Measurements from ENCODE around the gene CXCL5.
"Not testable (repeated sequence)": the region's sequence is repeated elsewhere in the genome, so short reads cannot be mapped to it uniquely, and the experiment has no call there.

CXCL5 gene

DNA sequence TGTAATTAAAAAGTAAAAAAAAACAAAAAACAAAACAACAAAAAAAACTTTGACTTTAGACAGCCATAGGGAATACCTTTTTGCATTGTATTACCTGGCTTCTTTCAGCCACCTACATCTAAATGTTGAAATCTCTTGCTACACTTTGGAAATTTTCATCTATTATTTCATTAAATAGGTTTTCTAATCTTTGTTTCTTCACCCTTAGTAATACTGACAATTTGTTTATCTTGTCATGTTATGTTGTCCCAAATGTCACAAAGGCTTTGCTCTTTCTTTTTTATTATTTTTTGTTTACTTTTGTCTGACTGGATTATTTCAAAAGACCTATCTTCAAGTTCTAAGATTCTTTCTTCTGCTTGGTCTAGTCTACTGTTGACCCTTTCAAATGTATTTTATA, 24.1 kb downstream of the CXCL5 start:
- Histone ChIP-seq H3K4me1 (ENCODE audit: control insufficient read depth, insufficient read depth, low read length, poor library complexity, severe bottlenecking) (no peaks in the 10 kb centered on the region), H3K9me3 (ENCODE audit: control insufficient read depth, low read length) (no peaks in the 10 kb centered on the region), H3K27ac (ENCODE audit: low read depth, low read length, severe bottlenecking) (no peak overlapping the region), H3K4me3 (ENCODE audit: extremely low read depth, insufficient read depth, low read length, poor library complexity, severe bottlenecking) (no peak overlapping the region), H3K36me3 (ENCODE audit: control insufficient read depth, insufficient read depth, low read length) (no peaks in the 10 kb centered on the region)

DNA sequence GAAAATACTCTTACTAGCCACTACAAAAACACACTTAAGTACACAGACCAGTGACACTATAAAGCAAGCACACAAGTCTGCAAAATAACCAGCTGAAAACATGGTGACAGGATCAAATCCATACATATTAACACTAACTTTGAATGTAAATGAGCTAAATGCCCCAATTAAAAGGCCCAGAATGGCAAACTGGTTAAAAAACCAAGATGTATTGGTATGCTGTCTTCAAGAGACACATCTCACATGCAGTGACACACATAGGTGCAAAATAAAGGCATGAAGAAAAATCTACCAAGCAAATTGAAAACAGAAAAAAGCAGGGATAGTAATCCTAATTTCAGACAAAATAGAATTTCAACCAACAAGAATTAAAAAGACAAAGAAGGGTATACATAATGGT, 27.5 kb downstream of the CXCL5 start:
- H3K27ac ChIP-seq (ENCODE audit: low read depth, low read length, severe bottlenecking): no peak overlapping the region
- H3K36me3 ChIP-seq (ENCODE audit: control insufficient read depth, insufficient read depth, low read length): no peaks in the 10 kb centered on the region
- no peak overlapping the region for H3K4me3 ChIP-seq (ENCODE audit: extremely low read depth, insufficient read depth, low read length, poor library complexity, severe bottlenecking)
- no peaks in the 10 kb centered on the region for H3K9me3 ChIP-seq (ENCODE audit: control insufficient read depth, low read length)
- H3K4me1 ChIP-seq (ENCODE audit: control insufficient read depth, insufficient read depth, low read length, poor library complexity, severe bottlenecking): no peaks in the 10 kb centered on the region

DNA sequence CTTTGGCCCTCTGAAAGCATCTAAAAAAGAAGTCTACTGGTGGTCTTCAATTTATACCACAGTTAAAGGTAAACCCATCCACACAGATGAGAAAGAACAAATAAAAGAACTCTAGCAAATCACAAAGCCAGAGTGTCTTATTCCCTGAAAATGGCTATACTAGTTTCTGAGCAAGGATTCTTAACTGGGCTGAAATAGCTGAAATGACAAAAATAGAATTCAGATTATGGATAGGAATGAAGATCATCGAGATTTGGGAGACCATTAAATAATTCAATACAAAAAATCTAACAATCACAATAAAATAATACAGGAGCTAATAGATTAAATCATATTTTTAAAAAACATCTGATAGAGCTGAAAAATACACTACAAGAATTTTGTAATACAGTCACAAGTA, 28.5 kb downstream of the CXCL5 start:
- Histone ChIP-seq H3K4me1 (ENCODE audit: control insufficient read depth, insufficient read depth, low read length, poor library complexity, severe bottlenecking) (no peaks in the 10 kb centered on the region), H3K36me3 (ENCODE audit: control insufficient read depth, insufficient read depth, low read length) (no peaks in the 10 kb centered on the region), H3K27ac (ENCODE audit: low read depth, low read length, severe bottlenecking) (no peak overlapping the region), H3K9me3 (ENCODE audit: control insufficient read depth, low read length) (no peaks in the 10 kb centered on the region), H3K4me3 (ENCODE audit: extremely low read depth, insufficient read depth, low read length, poor library complexity, severe bottlenecking) (no peak overlapping the region)
- no CpG with 5 or more reads among the region's 1 CpG for WGBS, 2 experiments (ENCODE audit: insufficient coverage in 2 of 2)

DNA sequence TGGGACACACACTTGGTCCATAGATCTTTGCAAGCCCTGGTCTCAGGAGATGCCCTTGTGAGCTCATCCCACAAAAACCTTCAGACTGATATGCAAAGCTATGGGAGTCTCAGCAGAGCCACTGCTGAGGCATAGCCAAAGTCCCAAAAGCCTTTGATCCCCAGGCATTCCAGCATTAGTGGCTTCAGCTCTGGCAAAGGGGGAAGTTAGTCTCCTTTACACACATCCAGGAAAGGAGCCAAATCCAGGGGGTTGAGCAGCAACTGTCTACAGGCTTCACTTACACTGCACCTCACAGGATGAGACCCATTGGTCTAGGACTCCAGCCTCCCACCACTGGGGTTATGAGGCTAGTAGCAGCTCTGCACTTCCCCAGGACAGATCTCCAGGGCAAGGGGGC, 30.6 kb downstream of the CXCL5 start:
- Histone ChIP-seq H3K4me1 (ENCODE audit: control insufficient read depth, insufficient read depth, low read length, poor library complexity, severe bottlenecking) (no peaks in the 10 kb centered on the region), H3K27ac (ENCODE audit: low read depth, low read length, severe bottlenecking) (no peak overlapping the region)

DNA sequence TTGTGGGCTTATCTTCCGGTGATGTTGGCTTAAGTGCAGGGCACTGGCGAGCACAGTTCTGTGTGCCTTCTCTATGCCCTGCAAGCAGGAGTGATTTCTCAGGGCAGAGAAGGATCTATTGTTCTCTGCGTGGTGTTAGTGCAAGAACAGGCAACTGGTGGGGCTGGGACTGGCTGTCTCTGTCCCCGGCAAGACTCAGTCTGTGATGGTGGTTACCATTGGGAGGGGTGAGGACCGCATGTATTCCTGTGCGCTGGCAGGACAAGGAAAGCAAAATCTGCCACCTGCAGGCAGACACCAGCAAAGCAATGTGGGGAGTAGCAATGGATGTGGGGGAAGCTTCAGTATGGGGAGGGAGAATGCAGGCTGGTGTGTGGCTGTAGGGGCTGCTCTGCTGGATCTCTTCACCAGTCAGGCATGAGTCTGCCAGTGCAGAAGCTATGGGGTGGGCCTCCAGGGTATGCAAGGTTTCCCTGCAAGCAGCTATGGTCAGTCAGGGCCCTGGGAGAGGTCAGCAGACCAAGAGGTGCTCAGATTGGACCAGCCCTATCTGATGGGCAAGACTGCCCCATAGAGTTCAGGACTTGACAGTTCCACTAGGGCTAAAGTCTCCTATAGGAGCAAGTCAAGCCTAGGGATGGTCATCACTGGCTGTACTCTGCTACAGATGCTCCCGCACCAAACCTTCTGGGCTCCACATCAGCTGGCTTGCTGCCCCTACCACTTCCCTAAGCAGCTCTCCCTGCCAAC, 33.4 kb downstream of the CXCL5 start:
- Histone ChIP-seq H3K36me3 (ENCODE audit: control insufficient read depth, insufficient read depth, low read length) (no peaks in the 10 kb centered on the region), H3K9me3 (ENCODE audit: control insufficient read depth, low read length) (peaks cover 4% of the 10 kb centered on the region), H3K27ac (ENCODE audit: low read depth, low read length, severe bottlenecking) (no peak overlapping the region)

More for the DNA sequence above, 30.6 kb downstream of the CXCL5 start:
- Histone ChIP-seq H3K4me3 (ENCODE audit: extremely low read depth, insufficient read depth, low read length, poor library complexity, severe bottlenecking) (no peak overlapping the region), H3K36me3 (ENCODE audit: control insufficient read depth, insufficient read depth, low read length) (no peaks in the 10 kb centered on the region), H3K9me3 (ENCODE audit: control insufficient read depth, low read length) (no peaks in the 10 kb centered on the region)

DNA sequence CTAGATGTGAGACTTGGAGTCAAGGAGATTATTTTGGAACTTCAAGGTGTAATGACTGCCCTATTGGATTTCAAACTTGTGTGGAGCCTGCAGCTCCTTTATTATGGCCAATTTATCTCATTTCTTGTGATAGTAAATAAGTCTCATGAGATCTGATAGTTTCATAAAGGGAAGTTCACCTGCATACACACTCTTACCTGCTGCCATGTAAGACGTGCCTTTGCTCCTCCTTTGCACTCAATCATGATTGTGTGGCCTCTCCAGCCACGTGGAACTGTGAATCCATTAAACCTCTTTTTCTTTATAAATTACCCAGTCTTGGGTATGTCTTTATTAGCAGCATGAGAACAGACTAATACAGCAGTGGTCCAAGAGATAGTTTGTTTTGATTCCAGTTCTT, 35.8 kb downstream of the CXCL5 start:
- H3K4me3 ChIP-seq (ENCODE audit: extremely low read depth, insufficient read depth, low read length, poor library complexity, severe bottlenecking): no peak overlapping the region
- peaks cover 4% of the 10 kb centered on the region for H3K9me3 ChIP-seq (ENCODE audit: control insufficient read depth, low read length)

More for the DNA sequence above, 33.4 kb downstream of the CXCL5 start:
- 49 to 78% methylated on average over 2 to 5 of the region's 7 CpGs for WGBS, 2 experiments (ENCODE audit: insufficient coverage in 2 of 2)
- Histone ChIP-seq H3K4me3 (ENCODE audit: extremely low read depth, insufficient read depth, low read length, poor library complexity, severe bottlenecking) (no peak overlapping the region), H3K4me1 (ENCODE audit: control insufficient read depth, insufficient read depth, low read length, poor library complexity, severe bottlenecking) (no peaks in the 10 kb centered on the region)

DNA sequence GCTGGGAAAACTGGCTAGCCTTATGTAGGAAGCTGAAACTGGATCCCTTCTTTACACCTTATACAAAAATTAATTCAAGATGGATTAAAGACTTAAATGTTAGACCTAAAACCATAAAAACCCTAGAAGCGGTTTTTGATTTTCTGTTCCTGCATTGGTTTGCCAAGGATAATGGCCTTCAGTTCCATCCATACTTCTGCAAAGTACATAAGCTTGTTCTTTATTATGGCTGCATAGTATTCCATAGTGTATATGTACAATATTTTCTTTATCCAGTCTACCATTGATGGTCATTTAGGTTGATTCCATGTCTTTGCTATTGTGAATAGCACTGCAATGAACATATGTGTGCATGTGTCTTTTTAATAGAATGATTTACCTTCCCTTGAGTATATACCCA, 39.4 kb downstream of the CXCL5 start:
- not testable (repeated sequence) for H3K36me3 ChIP-seq (ENCODE audit: control insufficient read depth, insufficient read depth, low read length); H3K4me3 ChIP-seq (ENCODE audit: extremely low read depth, insufficient read depth, low read length, poor library complexity, severe bottlenecking); H3K9me3 ChIP-seq (ENCODE audit: control insufficient read depth, low read length); H3K27ac ChIP-seq (ENCODE audit: low read depth, low read length, severe bottlenecking); H3K4me1 ChIP-seq (ENCODE audit: control insufficient read depth, insufficient read depth, low read length, poor library complexity, severe bottlenecking)
- WGBS, 2 experiments (ENCODE audit: insufficient coverage in 2 of 2): no CpG with 5 or more reads among the region's 1 CpG

More for the DNA sequence above, 35.8 kb downstream of the CXCL5 start:
- Histone ChIP-seq H3K27ac (ENCODE audit: low read depth, low read length, severe bottlenecking) (no peak overlapping the region), H3K4me1 (ENCODE audit: control insufficient read depth, insufficient read depth, low read length, poor library complexity, severe bottlenecking) (no peaks in the 10 kb centered on the region), H3K36me3 (ENCODE audit: control insufficient read depth, insufficient read depth, low read length) (no peaks in the 10 kb centered on the region)
- 83 to 86% methylated on average over 1 of the region's 2 CpGs for WGBS, 2 experiments (ENCODE audit: insufficient coverage in 2 of 2)

DNA sequence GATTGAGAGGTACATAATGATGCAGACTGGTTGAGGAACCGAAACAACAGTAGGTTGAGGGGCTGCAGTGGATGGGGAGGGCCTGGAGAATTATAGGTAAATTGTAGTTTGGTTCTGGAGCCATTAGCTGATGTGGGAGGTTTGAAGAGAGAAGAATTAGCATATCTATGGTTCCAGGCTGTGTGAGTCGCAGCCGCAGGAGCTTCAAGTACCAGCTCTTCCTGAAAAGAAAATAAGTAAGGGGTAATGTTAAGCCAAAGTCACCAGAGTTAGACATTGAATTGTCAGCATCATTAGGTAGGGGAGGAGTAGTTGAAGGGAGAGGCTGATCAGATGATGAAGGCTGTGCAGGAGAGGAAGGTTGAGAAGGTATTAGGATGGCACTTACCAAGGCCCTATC, 46.1 kb downstream of the CXCL5 start:
- Histone ChIP-seq H3K36me3 (ENCODE audit: control insufficient read depth, insufficient read depth, low read length) (no peaks in the 10 kb centered on the region), H3K4me1 (ENCODE audit: control insufficient read depth, insufficient read depth, low read length, poor library complexity, severe bottlenecking) (no peaks in the 10 kb centered on the region), H3K9me3 (ENCODE audit: control insufficient read depth, low read length) (no peaks in the 10 kb centered on the region), H3K4me3 (ENCODE audit: extremely low read depth, insufficient read depth, low read length, poor library complexity, severe bottlenecking) (no peak overlapping the region), H3K27ac (ENCODE audit: low read depth, low read length, severe bottlenecking) (no peak overlapping the region)
- WGBS, 2 experiments (ENCODE audit: insufficient coverage in 2 of 2): 77 to 94% methylated on average over 3 of the region's 3 CpGs

DNA sequence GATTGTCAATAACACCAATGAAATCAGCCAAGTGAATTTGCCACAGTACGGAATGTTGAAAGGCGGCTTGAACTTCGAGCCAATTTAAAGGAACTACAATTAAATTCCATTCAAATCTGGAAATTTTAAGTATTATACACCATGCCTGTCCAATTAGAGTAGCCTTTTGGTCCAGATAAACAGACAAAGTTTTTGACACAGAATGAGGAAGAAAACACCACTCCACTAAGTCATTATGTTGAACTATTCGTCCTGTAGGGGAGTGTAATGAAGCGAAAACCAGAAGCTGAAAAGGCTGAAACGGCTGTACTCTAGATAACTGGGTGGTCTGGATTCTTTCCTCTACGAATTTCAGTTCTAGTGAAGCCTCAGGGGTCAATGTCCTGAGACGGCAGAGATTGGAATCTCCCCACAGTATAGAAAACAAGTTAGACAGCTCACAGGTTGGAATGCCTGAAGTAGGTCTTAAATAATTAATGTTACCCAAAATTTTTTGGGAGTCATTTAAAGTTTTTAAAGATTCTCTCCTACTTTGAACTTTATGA, 48.0 kb downstream of the CXCL5 start:
- not testable (repeated sequence) for H3K4me1 ChIP-seq (ENCODE audit: control insufficient read depth, insufficient read depth, low read length, poor library complexity, severe bottlenecking); H3K4me3 ChIP-seq (ENCODE audit: extremely low read depth, insufficient read depth, low read length, poor library complexity, severe bottlenecking); H3K27ac ChIP-seq (ENCODE audit: low read depth, low read length, severe bottlenecking); H3K9me3 ChIP-seq (ENCODE audit: control insufficient read depth, low read length); H3K36me3 ChIP-seq (ENCODE audit: control insufficient read depth, insufficient read depth, low read length)
- 73% methylated on average over 4 of the region's 8 CpGs; no CpG with 5 or more reads in 1 of the 2 experiments for WGBS, 2 experiments (ENCODE audit: insufficient coverage in 2 of 2)

DNA sequence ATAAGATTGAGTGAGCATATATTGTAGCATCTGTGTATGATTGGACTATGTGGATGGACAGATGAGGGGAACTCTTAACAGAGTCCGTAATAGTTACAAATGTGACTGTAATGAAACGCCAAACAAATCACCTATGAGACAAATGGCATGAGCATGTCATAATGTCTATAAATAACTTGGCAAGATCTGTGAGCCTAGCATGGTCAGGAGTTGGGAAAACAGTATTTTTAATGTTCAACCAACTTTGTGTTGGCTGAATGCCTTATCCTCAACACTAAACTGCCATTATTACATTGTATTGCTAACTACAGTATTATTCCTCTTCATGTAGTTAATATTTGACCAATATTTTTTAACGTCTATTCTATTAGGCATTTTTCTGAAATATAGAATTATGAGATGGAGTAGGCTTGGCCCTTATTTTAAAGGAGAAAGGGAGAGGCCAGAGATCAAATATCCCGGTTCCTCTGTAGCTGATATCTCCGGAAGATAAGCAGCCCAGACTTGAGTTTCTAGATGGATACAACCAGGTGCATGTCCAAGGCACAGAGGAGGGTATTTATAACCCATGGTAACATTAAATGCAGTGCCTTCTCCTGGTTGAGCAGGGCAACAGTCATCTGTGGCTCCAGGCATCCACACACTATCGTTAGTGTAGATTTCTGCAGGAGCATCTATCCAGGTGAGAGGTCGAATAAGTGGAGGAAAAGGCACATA, 49.3 kb downstream of the CXCL5 start:
- H3K9me3 ChIP-seq (ENCODE audit: control insufficient read depth, low read length): no peaks in the 10 kb centered on the region
- no peaks in the 10 kb centered on the region for H3K36me3 ChIP-seq (ENCODE audit: control insufficient read depth, insufficient read depth, low read length)
- no peak overlapping the region for H3K27ac ChIP-seq (ENCODE audit: low read depth, low read length, severe bottlenecking)
- H3K4me3 ChIP-seq (ENCODE audit: extremely low read depth, insufficient read depth, low read length, poor library complexity, severe bottlenecking): no peak overlapping the region
- H3K4me1 ChIP-seq (ENCODE audit: control insufficient read depth, insufficient read depth, low read length, poor library complexity, severe bottlenecking): no peaks in the 10 kb centered on the region
- WGBS, 2 experiments (ENCODE audit: insufficient coverage in 2 of 2): 89 to 93% methylated on average over 4 to 6 of the region's 7 CpGs

DNA sequence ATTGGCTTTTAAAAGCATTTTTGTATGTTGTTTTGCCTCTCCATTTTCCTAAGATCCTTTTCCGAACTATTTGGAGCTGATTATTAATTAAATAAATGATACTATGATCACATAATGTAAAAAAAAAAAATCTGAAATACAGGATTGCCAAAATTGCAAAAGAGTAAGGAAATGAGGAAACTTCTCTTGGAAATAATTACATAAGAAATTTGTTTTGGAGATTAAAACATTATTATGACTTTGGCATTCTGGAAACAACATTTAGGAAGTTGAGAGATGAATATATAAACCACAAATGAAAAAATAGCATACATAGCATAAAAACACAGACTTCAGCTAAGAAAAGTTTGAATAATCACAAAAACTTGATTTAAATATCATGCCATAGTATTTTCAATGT, 50.2 kb downstream of the CXCL5 start:
- no CpG with 5 or more reads among the region's 1 CpG for WGBS, 2 experiments (ENCODE audit: insufficient coverage in 2 of 2)
- H3K9me3 ChIP-seq (ENCODE audit: control insufficient read depth, low read length): no peaks in the 10 kb centered on the region
- no peak overlapping the region for H3K27ac ChIP-seq (ENCODE audit: low read depth, low read length, severe bottlenecking)
- no peaks in the 10 kb centered on the region for H3K4me1 ChIP-seq (ENCODE audit: control insufficient read depth, insufficient read depth, low read length, poor library complexity, severe bottlenecking)
- H3K36me3 ChIP-seq (ENCODE audit: control insufficient read depth, insufficient read depth, low read length): no peaks in the 10 kb centered on the region
- no peak overlapping the region for H3K4me3 ChIP-seq (ENCODE audit: extremely low read depth, insufficient read depth, low read length, poor library complexity, severe bottlenecking)
